Lower leg skin (tissue), 3 donors: ENCODE results near the gene GATM.
"Not testable (repeated sequence)": the region's sequence is repeated elsewhere in the genome, so short reads cannot be mapped to it uniquely, and the experiment has no call there.

ENCODE experiments used
- POLR2A ChIP-seq, 2 donors: fragments of 450-650 bp; IDR thresholded peaks; one replicate each; pipeline ENCODE4 v1.6.1; 2016 to 2017; ENCODE audit warnings: antibody characterized with exemption in 2 of 2, mild to moderate bottlenecking in 1 of 2, moderate library complexity in 1 of 2
- TF ChIP-seq, protein P1 (sequence below), 3 donors: fragments of 450-650 bp; IDR thresholded peaks; one replicate each; pipeline ENCODE4 v1.5.1; 2016; ENCODE audit warnings: antibody characterized with exemption in 3 of 3, mild to moderate bottlenecking in 3 of 3, moderate library complexity in 2 of 3

DNA sequence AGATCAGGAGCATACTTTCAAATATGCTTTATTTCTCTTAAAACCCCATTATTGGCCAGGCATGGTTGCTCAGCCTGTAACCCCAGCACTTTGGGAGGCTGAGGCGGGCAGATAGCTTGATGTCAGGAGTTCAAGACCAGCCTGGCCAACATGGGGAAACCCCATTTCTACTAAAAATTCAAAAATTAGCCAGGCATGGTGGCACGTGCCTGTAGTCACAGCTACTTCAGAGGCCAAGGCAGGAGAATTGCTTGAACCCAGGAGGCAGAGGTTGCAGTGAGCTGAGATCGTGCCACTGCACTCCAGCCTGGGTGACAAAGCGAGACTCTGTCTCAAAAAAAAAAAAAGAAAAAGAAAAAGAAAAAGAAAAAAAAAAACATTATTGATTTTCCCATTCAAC is 8.3 kb downstream of the GATM start:
- TF ChIP-seq, protein P1, sequence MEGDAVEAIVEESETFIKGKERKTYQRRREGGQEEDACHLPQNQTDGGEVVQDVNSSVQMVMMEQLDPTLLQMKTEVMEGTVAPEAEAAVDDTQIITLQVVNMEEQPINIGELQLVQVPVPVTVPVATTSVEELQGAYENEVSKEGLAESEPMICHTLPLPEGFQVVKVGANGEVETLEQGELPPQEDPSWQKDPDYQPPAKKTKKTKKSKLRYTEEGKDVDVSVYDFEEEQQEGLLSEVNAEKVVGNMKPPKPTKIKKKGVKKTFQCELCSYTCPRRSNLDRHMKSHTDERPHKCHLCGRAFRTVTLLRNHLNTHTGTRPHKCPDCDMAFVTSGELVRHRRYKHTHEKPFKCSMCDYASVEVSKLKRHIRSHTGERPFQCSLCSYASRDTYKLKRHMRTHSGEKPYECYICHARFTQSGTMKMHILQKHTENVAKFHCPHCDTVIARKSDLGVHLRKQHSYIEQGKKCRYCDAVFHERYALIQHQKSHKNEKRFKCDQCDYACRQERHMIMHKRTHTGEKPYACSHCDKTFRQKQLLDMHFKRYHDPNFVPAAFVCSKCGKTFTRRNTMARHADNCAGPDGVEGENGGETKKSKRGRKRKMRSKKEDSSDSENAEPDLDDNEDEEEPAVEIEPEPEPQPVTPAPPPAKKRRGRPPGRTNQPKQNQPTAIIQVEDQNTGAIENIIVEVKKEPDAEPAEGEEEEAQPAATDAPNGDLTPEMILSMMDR (IDR thresholded peaks at IDR 0.05) = not testable (repeated sequence)
- not testable (repeated sequence) for TF ChIP-seq POLR2A (IDR thresholded peaks at IDR 0.05)
